H1 (cell line): ENCODE results near the gene ASAP2. TPM values are rescaled to one million over a fixed set of nuclear protein-coding genes. Genes with fewer than 3 reads are reported as not detected.

Experiments used
- CTCF ChIA-PET: fragments of 300-600 bp; sonication (Branson Sonifier 250); formaldehyde crosslinking; loops from one replicate; lab custom pipeline; 2021; ENCODE audit not compliant: partially characterized antibody; lab: Charles Lee
- POLR2A ChIA-PET: fragments of 300-600 bp; sonication (Branson Sonifier 250); formaldehyde crosslinking; loops from one replicate; lab custom pipeline; 2021; ENCODE audit warnings: inconsistent platforms; ENCODE audit not compliant: partially characterized antibody; lab: Charles Lee
- DNase-seq, 2 experiments: peaks; one replicate each; pipeline versions ENCODE4 v3.0.0 to v3.0.0-alpha.2; 2010 to 2022; ENCODE audit warnings: low spot score in 2 of 2, low read depth in 1 of 2, mixed read lengths in 1 of 2
- FAIRE-seq: peaks from 2 replicates; lab custom pipeline; 2011; peaks lifted over from hg19 to GRCh38; lab: Jason Lieb, UNC
- H2AFZ ChIP-seq: 2 replicates; pipeline ENCODE4 v1.8.1; 2012; ENCODE audit warnings: low read length, inconsistent platforms
- H2AK5ac ChIP-seq: 2 replicates; pipeline ENCODE4 v1.6.1; 2013; ENCODE audit warnings: low read depth, low read length
- H2BK120ac ChIP-seq: replicated peaks from 2 replicates; pipeline ENCODE3; 2013; ENCODE audit warnings: low read depth, low read length, inconsistent platforms
- H2BK12ac ChIP-seq: 2 replicates; pipeline ENCODE4 v1.6.1; 2013; ENCODE audit warnings: low read depth, low read length
- H2BK15ac ChIP-seq: 2 replicates; pipeline ENCODE4 v1.6.1; 2013; ENCODE audit warnings: low read length
- H2BK20ac ChIP-seq: 2 replicates; pipeline ENCODE4 v1.6.1; 2013; ENCODE audit warnings: low read length
- H2BK5ac ChIP-seq: 2 replicates; pipeline ENCODE4 v1.6.1; 2013; ENCODE audit warnings: low read depth, low read length
- H3K14ac ChIP-seq: 2 replicates; pipeline ENCODE4 v1.6.1; 2013; ENCODE audit warnings: inconsistent platforms; ENCODE audit not compliant: insufficient read length
- H3K18ac ChIP-seq: 2 replicates; pipeline ENCODE4 v1.6.1; 2013; ENCODE audit warnings: low read length; ENCODE audit errors: extremely low read depth
- H3K23ac ChIP-seq: 2 replicates; pipeline ENCODE4 v1.6.1; 2013; ENCODE audit warnings: inconsistent platforms; ENCODE audit not compliant: insufficient read length
- H3K23me2 ChIP-seq: 2 replicates; pipeline ENCODE4 v1.6.1; 2013; ENCODE audit warnings: low read depth, low read length
- H3K27ac ChIP-seq: 2 replicates; pipeline ENCODE4 v1.6.1; 2011; ENCODE audit warnings: low read depth, low read length, inconsistent platforms
- H3K27me3 ChIP-seq, 4 experiments: replicated peaks in 1 of 4; 1 replicate in 1 of 4; 2 replicates in 3 of 4; pipeline versions ENCODE4 v1.6.1 to v1.8.1; 2011 to 2013; ENCODE audit warnings: low read length in 3 of 4, mild to moderate bottlenecking in 3 of 4, inconsistent platforms in 2 of 4, mixed read lengths in 2 of 4, moderate library complexity in 1 of 4; ENCODE audit not compliant: control insufficient read depth in 3 of 4, insufficient read depth in 3 of 4; ENCODE audit errors: extremely low read depth in 1 of 4
- H3K36me3 ChIP-seq, 4 experiments: 2 replicates each; pipeline versions ENCODE4 v1.6.1 to v1.8.1; 2011 to 2013; ENCODE audit warnings: mild to moderate bottlenecking in 4 of 4, low read length in 3 of 4, moderate library complexity in 2 of 4, control low read depth in 1 of 4, inconsistent platforms in 1 of 4; ENCODE audit not compliant: insufficient read depth in 4 of 4, control insufficient read depth in 2 of 4
- H3K4ac ChIP-seq: replicated peaks from 2 replicates; pipeline ENCODE3; 2013; ENCODE audit warnings: low read length, low read depth, mixed read lengths, inconsistent platforms; ENCODE audit not compliant: insufficient read length
- H3K4me1 ChIP-seq, 4 experiments: replicated peaks in 1 of 4; 1 replicate in 1 of 4; 2 replicates in 3 of 4; pipeline versions ENCODE4 v1.6.1 to v1.8.1; 2011 to 2013; ENCODE audit warnings: low read length in 3 of 4, inconsistent platforms in 2 of 4, mixed read lengths in 1 of 4; ENCODE audit not compliant: insufficient read depth in 4 of 4, control insufficient read depth in 3 of 4
- H3K4me2 ChIP-seq, 2 experiments: 2 replicates each; pipeline versions ENCODE4 v1.6.1 to v1.8.1; 2011 to 2013; ENCODE audit warnings: low read depth in 2 of 2, low read length in 2 of 2, control low read depth in 1 of 2, inconsistent platforms in 1 of 2, mild to moderate bottlenecking in 1 of 2; ENCODE audit not compliant: insufficient read depth in 1 of 2
- H3K4me3 ChIP-seq, 4 experiments: fragments of 200-600, 300-600 bp in 1 of 4; sonication (generic), shearing (Covaris generic), sonication (Bioruptor Twin) in 1 of 4; 2 replicates each; pipeline versions ENCODE4 v1.5.1 to v1.8.1; 2011 to 2016; ENCODE audit warnings: low read length in 4 of 4, low read depth in 3 of 4, control low read depth in 2 of 4, inconsistent platforms in 2 of 4, mild to moderate bottlenecking in 2 of 4, mixed read lengths in 1 of 4, moderate library complexity in 1 of 4; ENCODE audit not compliant: insufficient read depth in 2 of 4; ENCODE audit errors: extremely low read depth in 1 of 4
- H3K56ac ChIP-seq: replicated peaks from 2 replicates; pipeline ENCODE3; 2013; ENCODE audit warnings: low read depth, mild to moderate bottlenecking, mixed read lengths, low read length, inconsistent platforms; ENCODE audit not compliant: insufficient read length
- H3K79me1 ChIP-seq: 2 replicates; pipeline ENCODE4 v1.6.1; 2013; ENCODE audit warnings: low read depth, low read length, control low read depth
- H3K79me2 ChIP-seq, 2 experiments: 2 replicates each; pipeline versions ENCODE4 v1.6.1 to v1.8.1; 2012 to 2013; ENCODE audit warnings: low read length in 2 of 2, mild to moderate bottlenecking in 2 of 2, inconsistent platforms in 1 of 2; ENCODE audit not compliant: insufficient read depth in 2 of 2, control insufficient read depth in 1 of 2
- H3K9ac ChIP-seq, 4 experiments: replicated peaks in 1 of 4; 1 replicate in 1 of 4; 2 replicates in 3 of 4; pipeline versions ENCODE4 v1.6.1 to v1.8.1; 2011 to 2013; ENCODE audit warnings: low read depth in 3 of 4, low read length in 3 of 4, control low read depth in 2 of 4, mild to moderate bottlenecking in 2 of 4, moderate library complexity in 2 of 4, inconsistent platforms in 1 of 4; ENCODE audit errors: extremely low read depth in 1 of 4
- H3K9me3 ChIP-seq, 2 experiments: 2 replicates each; pipeline versions ENCODE4 v1.6.1 to v1.8.1; 2012 to 2013; ENCODE audit warnings: mild to moderate bottlenecking in 2 of 2, moderate library complexity in 2 of 2, control low read depth in 1 of 2, inconsistent platforms in 1 of 2, low read depth in 1 of 2, low read length in 1 of 2, mixed read lengths in 1 of 2; ENCODE audit not compliant: insufficient read depth in 2 of 2
- H4K20me1 ChIP-seq, 2 experiments: replicated peaks in 1 of 2; 2 replicates each; pipeline versions ENCODE3 to v1.8.1; 2011 to 2013; ENCODE audit warnings: inconsistent platforms in 2 of 2, low read length in 2 of 2, mild to moderate bottlenecking in 1 of 2; ENCODE audit not compliant: insufficient read depth in 2 of 2, control insufficient read depth in 1 of 2
- H4K5ac ChIP-seq: 2 replicates; pipeline ENCODE4 v1.6.1; 2013; ENCODE audit warnings: low read length, low read depth, mixed read lengths, inconsistent platforms; ENCODE audit not compliant: insufficient read length
- H4K8ac ChIP-seq: 2 replicates; pipeline ENCODE4 v1.8.0; 2013; ENCODE audit warnings: mild to moderate bottlenecking, moderate library complexity, low read length, inconsistent platforms; ENCODE audit not compliant: insufficient read depth; ENCODE audit errors: extremely low read depth
- H4K91ac ChIP-seq: replicated peaks from 2 replicates; pipeline ENCODE3; 2013; ENCODE audit warnings: low read length, mixed read lengths, inconsistent platforms; ENCODE audit not compliant: insufficient read length
- BRCA1 ChIP-seq: IDR thresholded peaks from 2 replicates; pipeline ENCODE4 v1.6.1; 2012; ENCODE audit warnings: low read depth, low read length, improper control_type of control experiment
- ZNF274 ChIP-seq: IDR thresholded peaks from 2 replicates; pipeline ENCODE4 v1.7.0; 2012; ENCODE audit warnings: low read length, borderline replicate concordance; ENCODE audit errors: extremely low read depth
- WGBS, 2 experiments: shearing (Covaris generic) in 1 of 2; methylation state at CpG; one replicate each; pipeline versions ENCODE4 v1.1.6 to v1.1.7; 2013 to 2015; ENCODE audit warnings: low lambda C conversion rate in 2 of 2, mixed read lengths in 2 of 2, inconsistent platforms in 1 of 2, low coverage in 1 of 2, missing lambda C conversion rate in 1 of 2; ENCODE audit not compliant: insufficient replicate concordance in 2 of 2, insufficient coverage in 1 of 2, insufficient read length in 1 of 2; ENCODE audit errors: extremely low coverage in 1 of 2, missing lambda C conversion rate in 1 of 2; 5-methylcytosine and 5-hydroxymethylcytosine counted together
- polyA plus RNA-seq, 7 experiments: library from polyadenylated mRNA; depleted of rRNA in 3 of 7; stranded (reverse) in 5 of 7; unstranded in 2 of 7; fragments of >200 nt in 5 of 7; fragments of 200-250 nt in 2 of 7; gene quantifications; 1 replicate in 5 of 7; 2 replicates in 1 of 7; 4 replicates in 1 of 7; pipeline versions ENCODE4 v1.2.1 to v1.2.3, GENCODE V29; 2011 to 2013; ENCODE audit warnings: missing spikeins in 2 of 7, mixed read lengths in 2 of 7
- total RNA-seq: library from RNA; stranded (reverse); fragmentation: NEBNext Ultra II Directional; extraction: Animal tissue kit (Norgen Biotek cat#: 25700); gene quantifications from 2 replicates; pipeline ENCODE4 v1.2.1, GENCODE V29; 2021

Gene ASAP2
- total and polyA plus RNA-seq, 2 of the 8 experiments (the other 6 are each of a cell fraction or from before 2014, with no cell fraction given): 10.2 to 18.7 TPM

DNA sequence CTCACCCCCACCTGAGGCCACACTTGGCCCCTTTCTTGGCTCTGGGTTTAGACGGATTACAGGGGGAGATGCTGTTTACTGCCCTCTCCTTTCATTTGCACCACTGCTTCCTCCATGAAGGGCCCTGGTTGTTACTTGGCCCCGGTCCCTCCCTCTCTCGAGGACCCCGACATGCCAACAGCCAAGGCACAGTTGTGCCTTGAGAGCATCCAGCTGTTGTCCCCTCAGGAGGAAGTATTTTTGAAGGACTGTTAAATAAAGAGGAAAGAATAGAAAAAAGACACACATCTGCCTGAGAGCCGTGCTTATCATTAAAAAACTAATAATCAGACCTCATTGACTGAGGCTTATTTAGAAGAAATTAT lies 172.8 kb downstream of the ASAP2 start:
- Histone ChIP-seq H3K27ac (no peak overlapping the region), H3K9me3 (no peaks in the 10 kb centered on the region), H2BK5ac (no peak overlapping the region), H3K4me3 (no peak overlapping the region), H3K4ac (no peak overlapping the region), H3K36me3 (peaks cover 0 to 6% (median 2%) of the 10 kb centered on the region in 4 experiments; a peak in 2 of 8 replicates), H4K91ac (no peak overlapping the region), H3K23ac (no peak overlapping the region), H3K4me1 (peaks cover 0 to 9% (median 4%) of the 10 kb centered on the region in 4 experiments; a peak in 4 of 7 replicates), H2BK120ac (no peak overlapping the region), H2BK12ac (no peak overlapping the region), H2AK5ac (no peak overlapping the region), H3K14ac (no peak overlapping the region), H4K20me1 (no peaks in the 10 kb centered on the region), H3K9ac (no peak overlapping the region), H3K56ac (no peak overlapping the region), H3K23me2 (no peaks in the 10 kb centered on the region), H2AFZ (no peak overlapping the region), H4K8ac (no peak overlapping the region; the same call in 1 of the 2 replicates), H4K5ac (no peak overlapping the region), H3K27me3 (no peaks in the 10 kb centered on the region), H2BK20ac (no peak overlapping the region), H3K79me1 (no peaks in the 10 kb centered on the region), H3K79me2 (no peaks in the 10 kb centered on the region), H3K18ac (no peak overlapping the region), H3K4me2 (no peak overlapping the region), H2BK15ac (no peak overlapping the region)
- FAIRE-seq (no peak), DNase-seq (no peak)
- WGBS, 2 experiments: 96% methylated on average over 5 of the region's 5 CpGs; no CpG with 5 or more reads in 1 of the 2 experiments
- ChIA-PET POLR2A (no interaction called here), CTCF (interaction anchor here (2.1 kb wide), 1 partner anchor 11 kb away, joined by 5 read pairs; no protein-coding TSS in a partner anchor)
- TF ChIP-seq ZNF274 (no peak), BRCA1 (no peak)
